GM18520 (cell line): ENCODE measurements around the gene CPN1.

Experiments used
- ATAC-seq: cut with Tn5 transposase; IDR thresholded peaks from one replicate; pipeline ENCODE4 v1.9.1; 2021; ENCODE audit not compliant: unreplicated experiment

Gene CPN1

DNA sequence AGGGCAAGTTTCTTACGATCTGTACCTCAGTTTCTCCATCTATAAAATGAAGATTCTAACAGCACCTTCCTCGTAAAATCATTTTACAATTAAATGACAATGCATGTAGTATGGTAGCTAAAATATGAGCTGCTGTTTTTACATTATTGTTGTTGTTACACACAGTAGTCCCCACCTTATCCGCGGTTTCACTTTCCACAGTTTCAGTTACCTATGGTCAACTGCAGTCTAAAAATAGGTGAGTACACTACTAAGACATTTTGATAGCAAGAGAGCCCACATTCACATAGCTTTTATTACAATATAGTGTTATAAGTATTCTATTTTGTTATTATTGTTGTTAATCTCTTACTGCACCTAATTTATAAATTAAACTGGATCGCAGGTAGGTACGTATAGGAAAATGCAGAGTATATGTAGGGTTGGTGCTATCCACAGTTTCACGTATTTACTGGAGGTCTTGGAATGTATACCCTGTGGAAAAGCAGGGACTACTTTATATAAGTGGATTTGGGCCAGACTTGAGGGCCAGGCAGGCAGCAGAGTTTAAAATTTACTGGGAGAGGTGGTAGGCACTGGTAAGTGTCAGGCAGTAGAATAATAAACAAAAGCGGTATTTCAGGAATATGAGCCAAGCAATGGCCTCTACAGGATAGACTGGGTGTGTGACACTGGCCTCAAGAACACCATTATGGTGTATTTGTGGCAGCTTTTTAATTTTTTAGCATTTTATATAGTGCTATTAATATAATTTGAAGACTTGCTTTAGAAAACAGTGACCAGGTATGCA lies 82.2 kb downstream of the CPN1 start:
- no peak for ATAC-seq

DNA sequence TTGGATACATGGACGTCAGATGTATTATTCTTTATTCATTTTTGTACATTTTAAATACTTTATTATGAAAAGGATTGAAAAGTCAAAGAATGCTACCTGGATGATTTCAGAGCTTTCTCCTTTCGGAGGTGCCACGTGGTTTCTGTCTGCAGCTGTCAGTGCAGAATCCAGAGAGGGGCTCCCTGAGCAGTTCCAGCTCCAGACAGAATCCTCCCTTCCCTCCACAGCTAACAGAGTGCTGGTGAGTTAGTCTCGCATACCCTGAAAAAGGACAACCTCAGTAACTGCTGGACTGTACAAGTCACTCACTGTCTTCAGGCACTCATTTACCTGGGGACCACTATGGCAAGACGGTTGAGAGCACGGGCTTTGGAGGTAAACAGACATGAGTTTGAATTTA lies 82.8 kb downstream of the CPN1 start:
- ATAC-seq = no peak

DNA sequence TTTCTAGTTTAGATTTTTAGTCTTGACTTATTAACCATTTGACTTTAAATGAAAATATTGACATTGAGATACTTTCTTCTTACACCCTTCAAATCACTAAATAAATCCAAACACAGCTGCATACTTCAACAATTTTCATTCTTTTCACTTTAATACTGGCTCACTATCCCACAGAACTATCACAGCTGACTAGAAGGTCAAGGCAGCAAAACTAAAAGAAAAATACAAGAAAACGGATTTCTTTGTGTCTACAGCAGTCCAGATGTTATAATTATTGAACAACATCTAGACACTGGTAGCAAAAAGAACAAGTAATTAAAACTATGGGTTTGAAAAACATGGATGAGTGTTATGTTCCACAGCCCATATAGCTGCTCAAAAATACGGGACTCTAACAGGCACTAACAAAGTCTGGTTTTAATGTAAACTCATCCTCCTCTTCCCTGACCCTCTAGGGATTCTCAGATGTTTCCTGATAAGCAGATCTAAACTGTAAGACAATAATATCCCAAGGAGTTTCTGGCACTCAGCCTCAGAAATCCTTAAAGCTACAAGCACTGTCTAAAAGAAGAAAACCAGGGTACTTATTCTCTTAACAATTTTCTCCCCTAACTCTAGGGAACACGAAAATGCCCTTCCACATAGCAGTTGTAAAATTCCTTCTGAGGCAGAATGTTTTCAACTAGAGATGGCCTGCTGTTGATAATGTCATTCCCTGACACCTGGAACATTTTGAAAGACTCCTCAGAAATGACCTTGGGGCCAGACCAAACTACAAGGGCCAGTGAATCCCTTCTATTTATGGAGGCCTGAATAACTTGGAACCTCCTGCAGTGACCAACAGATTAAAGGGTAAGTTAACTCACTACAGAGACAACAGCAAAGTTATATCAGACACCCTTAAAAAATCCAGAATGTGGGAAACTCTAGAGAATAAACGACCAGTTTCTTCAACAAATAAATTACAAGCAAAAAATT lies 84.7 kb downstream of the CPN1 start:
- no peak for ATAC-seq

DNA sequence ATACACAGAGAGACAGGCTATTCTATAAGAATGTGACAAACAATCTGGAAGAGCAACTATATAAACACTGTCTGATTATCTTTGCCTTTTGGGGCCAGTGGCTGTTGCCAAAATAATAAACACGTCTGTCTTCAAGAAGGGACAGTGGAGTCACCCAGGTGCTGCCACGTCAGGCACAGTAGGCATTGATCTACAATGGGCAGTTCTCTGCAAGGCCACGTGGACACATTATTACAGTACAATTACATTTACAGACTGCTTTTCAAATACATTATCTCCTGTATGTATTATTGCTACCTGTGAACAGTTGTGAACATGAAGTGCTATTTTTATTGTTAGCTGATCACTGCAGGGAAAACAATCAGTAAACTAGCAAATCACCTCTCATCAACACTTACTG lies 86.0 kb downstream of the CPN1 start:
- no peak for ATAC-seq

DNA sequence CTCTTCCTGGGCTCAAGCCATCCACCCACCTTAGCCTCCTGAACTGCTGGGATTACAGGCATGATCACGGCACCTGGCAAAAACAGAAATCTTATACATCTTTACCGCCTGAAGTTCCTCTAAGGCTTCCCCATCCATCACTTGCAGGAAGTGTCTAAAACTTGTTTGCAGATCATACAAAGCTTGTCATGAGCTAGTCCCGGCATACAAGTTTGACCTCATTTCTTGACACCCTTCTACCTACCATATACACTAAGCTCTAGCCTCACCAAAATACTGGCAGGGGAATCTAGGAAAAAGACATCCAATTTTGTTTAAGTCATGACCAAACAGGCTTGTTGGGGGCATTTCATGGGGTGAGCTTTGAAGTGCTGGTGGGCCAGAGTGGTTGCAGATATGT lies 86.4 kb downstream of the CPN1 start:
- no peak for ATAC-seq

DNA sequence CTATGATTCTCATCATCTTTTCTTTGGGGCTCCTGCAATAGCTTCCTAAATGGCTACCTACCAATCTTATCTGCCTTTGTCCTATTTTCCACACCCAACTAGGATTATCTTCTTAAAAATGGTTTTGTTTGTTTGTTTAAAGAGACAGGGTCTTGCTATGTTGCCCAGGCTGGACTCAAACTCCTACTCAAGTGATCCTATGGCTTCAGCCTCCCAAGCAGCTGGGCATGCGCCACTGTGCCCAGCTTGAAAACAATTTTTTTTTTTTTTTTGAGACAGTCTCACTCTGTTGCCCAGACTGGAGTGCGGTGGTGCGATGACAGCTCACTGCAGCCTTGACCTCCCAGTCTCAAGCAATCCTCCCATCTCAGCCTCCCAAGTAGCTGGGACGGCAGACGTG lies 86.9 kb downstream of the CPN1 start:
- no peak for ATAC-seq

DNA sequence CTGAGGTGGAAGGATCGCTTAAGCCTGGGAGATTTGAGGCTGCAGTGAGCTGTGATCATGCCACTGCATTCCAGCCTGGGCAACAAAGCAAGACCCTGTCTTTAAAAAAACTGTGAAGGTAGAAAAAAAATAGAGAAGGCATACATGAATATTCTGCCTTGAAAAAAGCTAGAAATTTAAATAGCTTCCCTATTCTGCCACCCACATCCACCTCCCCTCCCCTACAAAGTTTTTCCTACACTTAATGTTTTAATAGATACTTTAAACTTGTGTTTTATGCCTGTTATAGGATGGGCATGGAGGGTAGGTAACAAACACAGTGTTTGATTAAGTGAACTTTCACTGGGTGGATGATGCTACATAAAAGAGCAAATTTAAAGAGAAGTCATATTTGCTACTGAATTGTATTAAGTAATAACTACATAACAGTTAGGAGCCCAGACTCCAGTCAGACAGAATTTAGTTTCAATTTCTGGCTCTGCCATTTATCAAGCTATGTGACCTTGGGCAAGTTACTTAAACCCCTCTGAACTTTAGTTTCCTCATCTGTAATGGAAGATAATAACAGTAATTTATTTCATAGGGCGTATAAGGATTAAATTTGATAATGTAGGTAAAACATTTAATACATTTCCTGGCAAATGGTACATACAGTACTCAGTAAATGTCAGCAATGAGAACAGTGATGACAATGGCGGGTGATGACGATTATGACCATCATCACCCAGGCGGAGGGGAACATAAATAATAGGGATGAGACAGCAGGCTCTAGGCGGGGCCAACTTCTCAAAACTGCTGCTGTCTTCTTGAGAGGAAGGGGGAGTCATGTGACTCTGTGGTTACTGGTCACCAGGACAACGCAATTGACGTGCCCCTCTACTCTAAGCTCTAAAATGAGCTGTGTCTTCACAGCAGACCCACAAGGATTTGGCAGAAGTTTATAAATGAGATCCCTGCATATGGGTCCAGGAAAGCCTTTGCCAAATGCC lies 87.7 kb downstream of the CPN1 start:
- ATAC-seq = peak; percentile 71
